Measurements from ENCODE around the gene FHAD1. TPM values are rescaled to one million over a fixed set of nuclear protein-coding genes. Genes with fewer than 3 reads are reported as not detected.

The FHAD1 gene
- total and polyA plus RNA-seq, 9 of the 15 experiments (the other 6 are each of a cell fraction or from before 2014, with no cell fraction given) = 0.32 to 2.1 (median 1.5) TPM; not detected in 1

GRCh38 chr1:15441247-15441646, 194.2 kb downstream of the FHAD1 start (continued):
- TF ChIP-seq, protein P1, sequence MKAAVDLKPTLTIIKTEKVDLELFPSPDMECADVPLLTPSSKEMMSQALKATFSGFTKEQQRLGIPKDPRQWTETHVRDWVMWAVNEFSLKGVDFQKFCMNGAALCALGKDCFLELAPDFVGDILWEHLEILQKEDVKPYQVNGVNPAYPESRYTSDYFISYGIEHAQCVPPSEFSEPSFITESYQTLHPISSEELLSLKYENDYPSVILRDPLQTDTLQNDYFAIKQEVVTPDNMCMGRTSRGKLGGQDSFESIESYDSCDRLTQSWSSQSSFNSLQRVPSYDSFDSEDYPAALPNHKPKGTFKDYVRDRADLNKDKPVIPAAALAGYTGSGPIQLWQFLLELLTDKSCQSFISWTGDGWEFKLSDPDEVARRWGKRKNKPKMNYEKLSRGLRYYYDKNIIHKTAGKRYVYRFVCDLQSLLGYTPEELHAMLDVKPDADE (conservative IDR thresholded peaks at IDR 0.05; ENCODE audit: control insufficient read depth, low read depth, low read length) = no peak
- TF ChIP-seq ZNF586 (CRISPR knock-in tag; conservative IDR thresholded peaks at IDR 0.05) (no peak), CREBBP (IDR thresholded peaks at IDR 0.05; ENCODE audit: low read depth, low read length) (no peak), MTA2 (IDR thresholded peaks at IDR 0.05; ENCODE audit: low read depth) (no peak), ARID2 (IDR thresholded peaks at IDR 0.05) (no peak)

- in situ Hi-C loops (cut with MboI) = no loop called here
- Histone ChIP-seq H3K9ac (ENCODE audit: insufficient read depth in 1 of 2, low read depth in 2 of 2, low read length in 2 of 2) (no peak overlapping the region; a peak in 1 of 4 replicates), H3K27ac (ENCODE audit: extremely low read depth, low read depth, low read length) (no peak overlapping the region), H3K36me3 (ENCODE audit: control insufficient read depth, insufficient read depth, low read length) (no peaks in the 10 kb centered on the region), H3K79me2 (ENCODE audit: control insufficient read depth, insufficient read depth, low read length) (no peaks in the 10 kb centered on the region), H2AFZ (ENCODE audit: low read depth, low read length) (no peak overlapping the region), H3K4me1 (replicated peaks in 1 of 2; ENCODE audit: control insufficient read depth in 2 of 2, insufficient read depth in 2 of 2, low read length in 2 of 2) (peaks cover 7 to 19% of the 10 kb centered on the region in 2 experiments; a peak in 4 of 5 replicates), H3K4me2 (ENCODE audit: insufficient read depth, low read length) (no peak overlapping the region), H3K27me3 (ENCODE audit: control insufficient read depth in 2 of 2, insufficient read depth in 2 of 2, low read length in 2 of 2) (no peaks in the 10 kb centered on the region), H4K20me1 (replicated peaks; ENCODE audit: control insufficient read depth, insufficient read depth, low read length) (no peaks in the 10 kb centered on the region), H3K9me3 (replicated peaks; ENCODE audit: control insufficient read depth, insufficient read depth, low read depth, low read length) (no peaks in the 10 kb centered on the region), H3K9me1 (ENCODE audit: control insufficient read depth, insufficient read depth, low read length) (no peaks in the 10 kb centered on the region), H3K4me3 (no peak overlapping the region)
- DNase-seq (ENCODE audit: extremely low read depth in 1 of 4, low spot score in 3 of 4) (no peak), FAIRE-seq (no peak), ATAC-seq (no peak)
- WGBS (ENCODE audit: insufficient coverage, low coverage, missing lambda C conversion rate) = 54% methylated on average over 8 of the region's 8 CpGs
- intact Hi-C loops (cut with micrococcal nuclease) = no loop called here
- CTCF ChIA-PET (ENCODE audit: low intra/inter-chr PET ratio) = no interaction called here
- BruUV-seq (replicated peaks) = no TSS peak
- POLR2A ChIA-PET = interaction anchor here (1.2 kb wide), 1 partner anchor 14 kb away, joined by 6 read pairs; no protein-coding TSS in a partner anchor
- TF ChIP-seq, protein P2, sequence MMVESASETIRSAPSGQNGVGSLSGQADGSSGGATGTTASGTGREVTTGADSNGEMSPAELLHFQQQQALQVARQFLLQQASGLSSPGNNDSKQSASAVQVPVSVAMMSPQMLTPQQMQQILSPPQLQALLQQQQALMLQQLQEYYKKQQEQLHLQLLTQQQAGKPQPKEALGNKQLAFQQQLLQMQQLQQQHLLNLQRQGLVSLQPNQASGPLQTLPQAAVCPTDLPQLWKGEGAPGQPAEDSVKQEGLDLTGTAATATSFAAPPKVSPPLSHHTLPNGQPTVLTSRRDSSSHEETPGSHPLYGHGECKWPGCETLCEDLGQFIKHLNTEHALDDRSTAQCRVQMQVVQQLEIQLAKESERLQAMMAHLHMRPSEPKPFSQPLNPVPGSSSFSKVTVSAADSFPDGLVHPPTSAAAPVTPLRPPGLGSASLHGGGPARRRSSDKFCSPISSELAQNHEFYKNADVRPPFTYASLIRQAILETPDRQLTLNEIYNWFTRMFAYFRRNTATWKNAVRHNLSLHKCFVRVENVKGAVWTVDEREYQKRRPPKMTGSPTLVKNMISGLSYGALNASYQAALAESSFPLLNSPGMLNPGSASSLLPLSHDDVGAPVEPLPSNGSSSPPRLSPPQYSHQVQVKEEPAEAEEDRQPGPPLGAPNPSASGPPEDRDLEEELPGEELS (CRISPR knock-in tag; IDR thresholded peaks at IDR 0.05; ENCODE audit: borderline replicate concordance) = no peak
- TF ChIP-seq TAF1 (IDR thresholded peaks at IDR 0.05; ENCODE audit: control insufficient read depth, extremely low read depth, insufficient read depth, low read length, severe bottlenecking) (no peak), RAD51 (IDR thresholded peaks at IDR 0.05; ENCODE audit: borderline replicate concordance, low read depth) (no peak), PHF20 (IDR thresholded peaks at IDR 0.05; ENCODE audit: partially characterized antibody) (no peak), ZNF717 (CRISPR knock-in tag; IDR thresholded peaks at IDR 0.05) (no peak), ZNF511 (CRISPR knock-in tag; IDR thresholded peaks at IDR 0.05) (no peak), ESRRA (IDR thresholded peaks at IDR 0.05; ENCODE audit: borderline replicate concordance, low read depth) (no peak)
- TF ChIP-seq, protein P3, sequence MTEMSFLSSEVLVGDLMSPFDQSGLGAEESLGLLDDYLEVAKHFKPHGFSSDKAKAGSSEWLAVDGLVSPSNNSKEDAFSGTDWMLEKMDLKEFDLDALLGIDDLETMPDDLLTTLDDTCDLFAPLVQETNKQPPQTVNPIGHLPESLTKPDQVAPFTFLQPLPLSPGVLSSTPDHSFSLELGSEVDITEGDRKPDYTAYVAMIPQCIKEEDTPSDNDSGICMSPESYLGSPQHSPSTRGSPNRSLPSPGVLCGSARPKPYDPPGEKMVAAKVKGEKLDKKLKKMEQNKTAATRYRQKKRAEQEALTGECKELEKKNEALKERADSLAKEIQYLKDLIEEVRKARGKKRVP (CRISPR knock-in tag; IDR thresholded peaks at IDR 0.05) = no peak
- TF ChIP-seq, protein P4, sequence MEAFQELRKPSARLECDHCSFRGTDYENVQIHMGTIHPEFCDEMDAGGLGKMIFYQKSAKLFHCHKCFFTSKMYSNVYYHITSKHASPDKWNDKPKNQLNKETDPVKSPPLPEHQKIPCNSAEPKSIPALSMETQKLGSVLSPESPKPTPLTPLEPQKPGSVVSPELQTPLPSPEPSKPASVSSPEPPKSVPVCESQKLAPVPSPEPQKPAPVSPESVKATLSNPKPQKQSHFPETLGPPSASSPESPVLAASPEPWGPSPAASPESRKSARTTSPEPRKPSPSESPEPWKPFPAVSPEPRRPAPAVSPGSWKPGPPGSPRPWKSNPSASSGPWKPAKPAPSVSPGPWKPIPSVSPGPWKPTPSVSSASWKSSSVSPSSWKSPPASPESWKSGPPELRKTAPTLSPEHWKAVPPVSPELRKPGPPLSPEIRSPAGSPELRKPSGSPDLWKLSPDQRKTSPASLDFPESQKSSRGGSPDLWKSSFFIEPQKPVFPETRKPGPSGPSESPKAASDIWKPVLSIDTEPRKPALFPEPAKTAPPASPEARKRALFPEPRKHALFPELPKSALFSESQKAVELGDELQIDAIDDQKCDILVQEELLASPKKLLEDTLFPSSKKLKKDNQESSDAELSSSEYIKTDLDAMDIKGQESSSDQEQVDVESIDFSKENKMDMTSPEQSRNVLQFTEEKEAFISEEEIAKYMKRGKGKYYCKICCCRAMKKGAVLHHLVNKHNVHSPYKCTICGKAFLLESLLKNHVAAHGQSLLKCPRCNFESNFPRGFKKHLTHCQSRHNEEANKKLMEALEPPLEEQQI (IDR thresholded peaks at IDR 0.05) = no peak
Observed at GRCh38 chr1:15442119-15442518, 195.1 kb downstream of the FHAD1 start.

All from K562 (cell line).